ENCODE data around the gene PTPRG. TPM values are rescaled to one million over a fixed set of nuclear protein-coding genes. Genes with fewer than 3 reads are reported as not detected.

Gene PTPRG
- total RNA-seq, 1 experiment from 2014 or later: 69.3 TPM

DNA sequence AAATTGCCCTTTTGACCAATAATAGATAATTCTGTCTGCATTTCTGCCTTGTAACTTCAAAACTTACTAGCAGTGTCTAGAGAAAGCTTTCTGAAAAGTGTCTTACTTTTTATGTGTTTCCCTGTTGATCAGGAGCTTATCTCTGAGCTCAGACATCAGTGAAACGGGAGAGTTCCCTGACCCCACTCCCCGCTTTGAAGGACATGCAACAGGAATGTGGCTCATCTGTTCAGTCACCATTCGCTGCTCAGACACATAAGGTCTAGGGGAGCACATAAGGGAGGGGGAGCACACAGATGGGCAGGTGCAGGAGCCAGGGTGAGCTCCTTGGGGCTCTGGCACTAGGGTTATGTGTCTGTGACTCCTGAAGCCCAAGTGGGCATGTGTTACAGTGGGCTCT is 607.0 kb downstream of the PTPRG start:
- H3K27ac Mint-ChIP-seq: no peak overlapping the region

More for the DNA sequence above, 607.0 kb downstream of the PTPRG start:
- Histone ChIP-seq H4K5ac (ENCODE audit: insufficient read length, low read depth, low read length) (no peak overlapping the region), H3K9me3 (ENCODE audit: control insufficient read depth, low read depth, low read length) (no peaks in the 10 kb centered on the region), H3K4ac (ENCODE audit: low read depth, low read length) (no peak overlapping the region), H2AK5ac (ENCODE audit: insufficient read length, low read length) (no peak overlapping the region), H2BK15ac (ENCODE audit: low read depth, low read length) (no peak overlapping the region), H3K56ac (ENCODE audit: insufficient read length, low read depth, low read length) (no peak overlapping the region), H2AFZ (ENCODE audit: low read length) (no peak overlapping the region), H4K8ac (replicated peaks; ENCODE audit: insufficient read length, low read depth, low read length) (no peak overlapping the region), H3K23ac (ENCODE audit: insufficient read length, low read depth, low read length) (no peak overlapping the region), H4K91ac (ENCODE audit: insufficient read length, low read depth, low read length) (no peak overlapping the region), H3T11ph (ENCODE audit: low read length) (no peak overlapping the region), H3K23me2 (ENCODE audit: insufficient read length, low read depth, low read length, poor library complexity, severe bottlenecking) (no peaks in the 10 kb centered on the region), H3K27ac (ENCODE audit: insufficient read length, low read depth, low read length) (no peak overlapping the region), H2BK120ac (ENCODE audit: low read depth, low read length, poor library complexity, severe bottlenecking) (no peak overlapping the region), H4K20me1 (ENCODE audit: control insufficient read depth, insufficient read depth, insufficient read length) (no peaks in the 10 kb centered on the region), H3K18ac (ENCODE audit: insufficient read length, low read depth, low read length) (no peak overlapping the region), H3K14ac (ENCODE audit: insufficient read depth, low read length) (no peak overlapping the region), H2BK5ac (ENCODE audit: insufficient read length, low read length) (no peak overlapping the region), H3K4me2 (ENCODE audit: insufficient read depth, insufficient read length, low read length) (no peak overlapping the region), H3K9ac (ENCODE audit: extremely low read depth, insufficient read length, low read length) (no peak overlapping the region), H3K4me1 (ENCODE audit: insufficient read depth, low read length) (no peaks in the 10 kb centered on the region), H3K79me1 (ENCODE audit: insufficient read depth, low read depth, low read length, poor library complexity, severe bottlenecking) (no peaks in the 10 kb centered on the region), H3K79me2 (ENCODE audit: insufficient read depth, low read length) (no peaks in the 10 kb centered on the region), H2BK12ac (ENCODE audit: insufficient read length, low read depth, low read length) (no peak overlapping the region), H2BK20ac (ENCODE audit: low read depth, low read length, poor library complexity, severe bottlenecking) (no peak overlapping the region), H3K27me3 (ENCODE audit: insufficient read depth, low read length) (no peaks in the 10 kb centered on the region)
- TF ChIP-seq, protein P1, sequence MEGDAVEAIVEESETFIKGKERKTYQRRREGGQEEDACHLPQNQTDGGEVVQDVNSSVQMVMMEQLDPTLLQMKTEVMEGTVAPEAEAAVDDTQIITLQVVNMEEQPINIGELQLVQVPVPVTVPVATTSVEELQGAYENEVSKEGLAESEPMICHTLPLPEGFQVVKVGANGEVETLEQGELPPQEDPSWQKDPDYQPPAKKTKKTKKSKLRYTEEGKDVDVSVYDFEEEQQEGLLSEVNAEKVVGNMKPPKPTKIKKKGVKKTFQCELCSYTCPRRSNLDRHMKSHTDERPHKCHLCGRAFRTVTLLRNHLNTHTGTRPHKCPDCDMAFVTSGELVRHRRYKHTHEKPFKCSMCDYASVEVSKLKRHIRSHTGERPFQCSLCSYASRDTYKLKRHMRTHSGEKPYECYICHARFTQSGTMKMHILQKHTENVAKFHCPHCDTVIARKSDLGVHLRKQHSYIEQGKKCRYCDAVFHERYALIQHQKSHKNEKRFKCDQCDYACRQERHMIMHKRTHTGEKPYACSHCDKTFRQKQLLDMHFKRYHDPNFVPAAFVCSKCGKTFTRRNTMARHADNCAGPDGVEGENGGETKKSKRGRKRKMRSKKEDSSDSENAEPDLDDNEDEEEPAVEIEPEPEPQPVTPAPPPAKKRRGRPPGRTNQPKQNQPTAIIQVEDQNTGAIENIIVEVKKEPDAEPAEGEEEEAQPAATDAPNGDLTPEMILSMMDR (conservative IDR thresholded peaks at IDR 0.05): no peak
- no CpG with 5 or more reads among the region's 3 CpGs for WGBS (ENCODE audit: extremely low coverage, insufficient read length, low lambda C conversion rate)
- Mint-ChIP-seq H3K4me1 (peaks cover 26 to 29% of the 10 kb centered on the region in 2 experiments), H3K36me3 (ENCODE audit: insufficient read depth in 1 of 3, low read depth in 3 of 3) (peaks cover 12 to 25% (median 16%) of the 10 kb centered on the region in 3 experiments), H3K4me3 (no peak overlapping the region), H3K27me3 (ENCODE audit: low read depth) (no peaks in the 10 kb centered on the region), H3K9me3 (peaks cover 0 to 2% of the 10 kb centered on the region in 2 experiments; a peak in 2 of 5 replicates)
- DNase-seq: no peak
